SU-DHL-6 (cell line): ENCODE measurements around the gene CDCA7.

Experiments used
- H2AFZ ChIP-seq: fragments of 200-600 bp; sonication (generic); 2 replicates; pipeline ENCODE4 v1.6.1; 2014; ENCODE audit warnings: low read depth, mild to moderate bottlenecking, moderate library complexity, mixed read lengths, antibody characterized with exemption, low read length; ENCODE audit not compliant: severe bottlenecking
- H3F3A ChIP-seq: fragments of 200-600 bp; shearing (Covaris generic); 2 replicates; pipeline ENCODE4 v1.6.0; 2016; ENCODE audit warnings: antibody characterized with exemption, mild to moderate bottlenecking; ENCODE audit not compliant: insufficient read depth
- H3K27ac ChIP-seq: fragments of 200-600 bp; sonication (generic); 2 replicates; pipeline ENCODE4 v1.5.1; 2016; ENCODE audit warnings: low read depth, mild to moderate bottlenecking, low read length, moderate library complexity, mixed read lengths
- H3K27me3 ChIP-seq: fragments of 200-600 bp; sonication (generic), shearing (Covaris generic); 2 replicates; pipeline ENCODE4 v1.6.0; 2014; ENCODE audit warnings: mild to moderate bottlenecking, low read length
- H3K36me3 ChIP-seq: fragments of 200-600 bp; sonication (generic); 2 replicates; pipeline ENCODE4 v1.6.1; 2014; ENCODE audit warnings: mild to moderate bottlenecking, low read length, mixed read lengths
- H3K4me2 ChIP-seq: fragments of 300-600, 200-600 bp; shearing (Covaris generic), sonication (generic); 2 replicates; pipeline ENCODE4 v1.6.0; 2014; ENCODE audit warnings: low read length, low read depth, mild to moderate bottlenecking; ENCODE audit not compliant: poor library complexity, severe bottlenecking
- H3K4me3 ChIP-seq: fragments of 200-600 bp; sonication (generic); 2 replicates; pipeline ENCODE4 v1.5.1; 2014; ENCODE audit warnings: antibody characterized with exemption, low read length, mild to moderate bottlenecking, mixed read lengths; ENCODE audit not compliant: insufficient read depth, poor library complexity, severe bottlenecking
- H3K79me2 ChIP-seq: fragments of 200-600 bp; sonication (generic); 2 replicates; pipeline ENCODE4 v1.6.1; 2014; ENCODE audit warnings: mild to moderate bottlenecking, low read length, moderate library complexity; ENCODE audit not compliant: insufficient read depth
- H3K9ac ChIP-seq: fragments of 200-600 bp; sonication (generic); 2 replicates; pipeline ENCODE4 v1.7.0; 2014; ENCODE audit warnings: mild to moderate bottlenecking, low read length
- H3K9me2 ChIP-seq: fragments of 200-600 bp; sonication (generic); replicated peaks from 2 replicates; pipeline ENCODE4 v1.6.1; 2014; ENCODE audit warnings: low read length; ENCODE audit not compliant: insufficient read depth
- H3K9me3 ChIP-seq: fragments of 200-600 bp; sonication (generic); 2 replicates; pipeline ENCODE4 v1.6.1; 2014; ENCODE audit warnings: low read length, mixed read lengths; ENCODE audit not compliant: insufficient read depth
- H4K20me1 ChIP-seq: fragments of 200-600 bp; sonication (generic); 2 replicates; pipeline ENCODE4 v1.6.1; 2014; ENCODE audit warnings: low read depth, mild to moderate bottlenecking, antibody characterized with exemption, low read length, moderate library complexity, mixed read lengths
- CTCF ChIP-seq: fragments of 200-600 bp; sonication (generic); IDR thresholded peaks from one replicate; pipeline ENCODE4 v1.5.1; 2017; ENCODE audit warnings: antibody characterized with exemption, mild to moderate bottlenecking, low read length, moderate library complexity; ENCODE audit not compliant: insufficient read depth, poor library complexity, severe bottlenecking
- EZH2phosphoT487 ChIP-seq: fragments of 200-600 bp; sonication (generic), shearing (Covaris generic); conservative IDR thresholded peaks from 2 replicates; pipeline ENCODE4 v1.6.1; 2018; ENCODE audit warnings: mild to moderate bottlenecking, antibody characterized with exemption, low read length, moderate library complexity, mixed read lengths

Gene CDCA7

GRCh38 chr2:173370198-173370597 lies 15.5 kb downstream of the CDCA7 start:
- H3F3A ChIP-seq: peaks cover 11% of the 10 kb centered on the region; the same call in 1 of the 2 replicates
- H3K9me3 ChIP-seq: no peaks in the 10 kb centered on the region
- no peaks in the 10 kb centered on the region for H3K79me2 ChIP-seq
- H4K20me1 ChIP-seq: peaks cover 9% of the 10 kb centered on the region; the same call in 1 of the 2 replicates
- TF ChIP-seq EZH2phosphoT487 (no peak), CTCF (no peak)
- no peak overlapping the region for H2AFZ ChIP-seq
- H3K27me3 ChIP-seq: no peaks in the 10 kb centered on the region
- no peak overlapping the region for H3K27ac ChIP-seq
- no peak overlapping the region for H3K9ac ChIP-seq
- H3K4me2 ChIP-seq: no peak overlapping the region
- no peak overlapping the region for H3K4me3 ChIP-seq
- no peaks in the 10 kb centered on the region for H3K9me2 ChIP-seq
- peaks cover 36% of the 10 kb centered on the region for H3K36me3 ChIP-seq

- H3K27ac ChIP-seq: no peak overlapping the region
- H3K36me3 ChIP-seq: peaks cover 32% of the 10 kb centered on the region
- H3K79me2 ChIP-seq: no peaks in the 10 kb centered on the region
- no peaks in the 10 kb centered on the region for H3K27me3 ChIP-seq
- no peaks in the 10 kb centered on the region for H3K9me2 ChIP-seq
- peaks cover 11% of the 10 kb centered on the region; the same call in 1 of the 2 replicates for H3F3A ChIP-seq
- H4K20me1 ChIP-seq: peaks cover 9% of the 10 kb centered on the region; the same call in 1 of the 2 replicates
- no peaks in the 10 kb centered on the region for H3K9me3 ChIP-seq
- no peak overlapping the region for H3K9ac ChIP-seq
- no peak overlapping the region for H3K4me2 ChIP-seq
- TF ChIP-seq CTCF (no peak), EZH2phosphoT487 (no peak)
- no peak overlapping the region for H2AFZ ChIP-seq
- H3K4me3 ChIP-seq: no peak overlapping the region
These were observed 16.4 kb downstream of the CDCA7 start for GRCh38 chr2:173371023-173371422.

GRCh38 chr2:173373290-173373689 lies 18.6 kb downstream of the CDCA7 start:
- H3K27ac ChIP-seq: no peak overlapping the region
- H3K9me3 ChIP-seq: no peaks in the 10 kb centered on the region
- peaks cover 20% of the 10 kb centered on the region; the same call in 1 of the 2 replicates for H3K36me3 ChIP-seq
- H3K79me2 ChIP-seq: no peaks in the 10 kb centered on the region
- peaks cover 3% of the 10 kb centered on the region; the same call in 1 of the 2 replicates for H4K20me1 ChIP-seq
- H3K27me3 ChIP-seq: no peaks in the 10 kb centered on the region
- H2AFZ ChIP-seq: no peak overlapping the region
- no peak for TF ChIP-seq CTCF
- TF ChIP-seq EZH2phosphoT487: no peak
- no peak overlapping the region for H3K9ac ChIP-seq
- no peak overlapping the region for H3K4me3 ChIP-seq
- H3F3A ChIP-seq: peaks cover 5% of the 10 kb centered on the region; the same call in 1 of the 2 replicates
- H3K4me2 ChIP-seq: no peak overlapping the region
- H3K9me2 ChIP-seq: no peaks in the 10 kb centered on the region
